NCI-H2196 (cell line): Measurements from ENCODE around the gene LAS1L.
A peak's percentile ranks its signal among the peaks of the same experiment; 100 is the strongest.
"Not testable (repeated sequence)": the region's sequence is repeated elsewhere in the genome, so short reads cannot be mapped to it uniquely, and the experiment has no call there.

Experiments
- DNase-seq: peaks from one replicate; lab custom pipeline; 2025; ENCODE audit not compliant: unreplicated experiment; lab: John Stamatoyannopoulos, UW

LAS1L gene

DNA sequence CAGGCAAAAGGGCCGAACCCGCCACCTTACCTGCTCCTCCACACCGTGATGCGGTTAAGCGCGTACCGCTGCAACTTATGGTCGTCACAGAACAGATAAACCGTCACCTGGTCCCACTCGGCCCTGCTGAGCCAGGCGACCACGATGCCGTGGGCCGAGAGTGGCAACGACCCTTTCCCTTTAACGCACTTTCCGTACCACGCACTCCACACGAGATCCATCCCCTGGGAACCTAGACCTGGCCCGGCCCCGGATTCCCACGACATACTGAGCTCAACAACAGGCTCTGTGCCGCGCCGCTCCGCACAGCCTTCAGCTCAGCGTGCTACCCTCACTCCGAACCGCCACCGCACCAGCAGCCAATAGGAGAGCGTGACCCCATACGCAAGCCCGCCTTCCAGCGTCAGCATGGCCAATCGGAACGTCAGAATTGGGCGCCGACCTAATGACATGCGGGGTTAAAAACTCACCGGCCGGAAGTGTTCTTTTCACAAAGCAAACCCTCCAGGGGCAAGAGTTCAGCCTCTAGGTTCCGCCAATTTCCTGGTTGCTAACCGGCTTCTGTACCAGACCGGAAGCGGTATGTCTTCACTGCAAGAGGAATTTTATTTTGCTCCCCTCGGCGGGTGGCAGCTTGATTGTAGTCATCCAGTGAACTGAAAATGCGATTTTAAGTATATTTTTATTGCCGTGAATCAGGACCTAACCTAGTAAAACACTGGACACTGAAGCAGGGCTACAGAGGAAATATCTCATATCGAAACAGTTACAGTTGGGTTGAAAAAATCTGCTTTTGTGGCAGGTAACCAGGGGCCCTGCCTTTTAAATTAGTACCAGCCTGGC, at the start of gene LAS1L:
Gene LAS1L, minus strand, starts transcription at position 338 of the 843 bp plus-strand sequence. Its CDS starts 72 bp downstream, at position 266.
- peak; percentile 86 for DNase-seq

DNA sequence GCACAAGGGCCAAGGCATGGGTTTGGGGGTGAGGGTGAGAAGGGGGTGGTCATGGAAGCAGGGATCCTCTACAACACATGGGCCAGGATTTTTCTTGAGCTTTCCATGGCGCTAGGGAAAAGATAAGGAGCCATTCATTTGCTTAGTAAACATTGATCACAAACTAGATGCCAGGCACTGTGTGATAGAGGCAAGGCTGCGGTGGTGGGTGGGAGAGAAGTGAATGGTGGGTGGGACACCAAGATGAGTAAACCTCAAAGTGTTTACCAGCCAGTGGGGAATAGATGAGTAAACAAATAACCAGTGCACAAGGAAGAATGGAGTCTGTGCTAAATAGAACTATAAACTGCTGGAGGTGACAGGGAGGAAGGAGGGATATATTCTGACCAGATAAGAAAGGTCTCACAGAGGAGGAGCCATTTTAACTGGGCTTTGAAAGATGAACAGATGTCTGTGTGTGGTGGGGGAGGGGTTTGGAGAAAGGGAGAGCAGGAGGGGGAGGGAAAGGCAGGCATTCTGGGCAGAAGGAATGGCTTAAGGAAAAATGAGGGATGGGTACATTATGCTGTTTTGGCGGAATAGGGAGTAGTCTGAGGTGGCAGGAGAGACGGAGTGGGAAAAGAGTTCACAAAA, 48.0 kb upstream of the LAS1L start:
- no peak for DNase-seq

DNA sequence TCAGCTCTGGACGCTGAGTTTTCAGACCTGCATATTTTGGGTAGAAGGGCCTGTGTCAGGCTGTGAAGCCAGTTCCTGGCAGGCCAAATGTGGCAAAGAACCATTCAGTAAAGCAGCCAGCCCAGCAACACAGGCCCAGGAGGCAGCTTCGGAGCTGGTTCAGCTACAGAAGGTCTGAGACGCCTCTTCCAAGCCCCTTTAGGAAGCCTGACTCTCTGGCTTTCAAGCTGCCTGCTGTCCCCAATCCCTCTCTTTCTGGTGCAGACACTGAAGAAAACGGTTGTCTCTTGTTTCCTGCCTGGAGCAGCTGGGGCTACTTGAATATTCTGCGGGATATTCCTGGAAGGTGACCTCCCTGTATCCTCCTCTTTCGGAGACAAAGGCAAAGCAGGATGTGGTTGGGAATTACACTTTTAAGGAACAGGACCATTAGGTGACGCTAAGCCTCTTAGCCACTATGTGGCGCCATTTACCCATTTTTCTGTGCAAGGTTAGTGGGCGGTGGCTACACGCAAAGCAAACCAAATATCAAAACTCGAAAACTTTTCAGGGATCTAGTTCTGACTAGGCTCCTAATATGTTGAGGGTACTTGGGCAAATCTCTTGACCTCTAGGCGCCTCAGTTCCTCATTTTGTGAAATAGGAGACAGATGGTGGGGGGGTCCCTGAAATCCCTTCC, 47.2 kb upstream of the LAS1L start:
- DNase-seq = peak; percentile 45

DNA sequence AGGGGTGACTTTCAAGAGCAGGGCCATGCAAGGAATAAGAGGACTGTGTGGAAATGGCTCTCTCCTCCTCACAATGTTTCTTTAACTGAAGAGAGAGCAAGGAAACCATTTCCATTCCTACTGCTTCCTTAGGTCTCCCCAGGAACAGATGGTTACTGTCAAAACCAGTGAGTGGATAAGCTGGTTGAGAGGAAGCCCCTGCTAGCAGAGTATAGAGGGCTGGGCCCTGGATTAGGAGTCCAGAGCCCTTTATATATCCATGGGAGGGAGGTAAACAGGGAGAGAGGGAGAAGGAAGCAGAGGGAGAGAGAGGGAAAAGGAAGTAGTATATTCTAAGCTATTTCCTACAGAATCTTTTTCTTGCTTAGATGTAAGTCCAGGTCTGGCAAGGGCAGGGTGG, 43.8 kb upstream of the LAS1L start:
- no peak for DNase-seq

DNA sequence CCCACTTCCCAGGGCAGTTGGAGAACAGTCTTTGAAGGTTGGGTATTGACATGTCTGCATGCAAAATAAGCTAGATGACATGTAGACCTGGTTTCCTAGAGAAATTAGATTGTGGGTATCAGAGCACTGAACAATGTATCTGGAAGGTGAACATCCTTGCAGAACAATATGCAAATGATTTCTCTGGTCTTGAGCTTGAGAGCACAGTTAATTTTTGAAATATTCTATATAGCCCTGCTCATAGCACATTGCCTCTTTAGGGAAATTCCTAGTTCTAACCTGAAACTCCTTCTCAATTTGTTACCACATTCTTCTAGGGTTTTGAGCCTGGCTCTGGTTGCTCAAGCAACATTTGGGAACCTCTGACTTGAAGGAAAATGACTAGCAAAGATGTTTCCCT, 41.6 kb upstream of the LAS1L start:
- DNase-seq = no peak

DNA sequence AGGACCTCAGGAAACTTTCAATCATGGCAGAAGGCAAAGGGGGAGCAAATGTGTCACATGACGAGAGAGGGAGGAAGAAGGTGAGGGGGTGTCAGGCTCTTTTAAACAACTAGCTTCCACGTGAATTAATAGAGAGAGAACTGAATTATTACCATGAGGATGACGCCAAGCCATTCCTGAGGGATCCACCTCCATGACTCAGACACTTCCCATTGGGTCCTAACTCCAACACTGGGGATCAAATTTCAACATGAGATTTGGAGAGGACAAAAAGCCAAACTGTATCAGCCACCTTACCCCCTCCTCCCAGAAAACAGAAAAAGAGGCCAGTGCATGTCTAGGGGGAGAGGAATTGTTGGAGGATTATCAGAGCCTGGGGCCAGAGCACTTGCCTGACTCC, 40.4 kb upstream of the LAS1L start:
- no peak for DNase-seq

DNA sequence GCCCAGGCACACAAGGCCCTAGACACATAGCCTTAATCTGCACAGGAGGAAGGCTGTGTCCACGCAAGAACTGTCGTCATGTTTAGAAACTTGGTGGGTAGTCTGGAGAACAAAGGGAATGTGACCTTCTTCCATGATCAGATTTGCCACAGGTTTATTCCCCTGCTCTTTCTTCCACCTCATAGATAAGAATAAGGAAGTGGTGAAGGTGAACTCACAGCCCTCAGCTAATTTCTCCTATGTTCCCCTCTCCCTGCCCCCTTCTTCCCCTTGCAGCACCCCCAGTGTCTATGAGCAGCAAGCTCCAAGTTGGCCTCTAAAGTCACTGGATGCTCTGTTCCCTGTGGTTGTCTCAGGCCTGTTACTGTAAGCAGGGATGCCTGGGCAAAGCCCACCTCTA, 39.8 kb upstream of the LAS1L start:
- DNase-seq = no peak

DNA sequence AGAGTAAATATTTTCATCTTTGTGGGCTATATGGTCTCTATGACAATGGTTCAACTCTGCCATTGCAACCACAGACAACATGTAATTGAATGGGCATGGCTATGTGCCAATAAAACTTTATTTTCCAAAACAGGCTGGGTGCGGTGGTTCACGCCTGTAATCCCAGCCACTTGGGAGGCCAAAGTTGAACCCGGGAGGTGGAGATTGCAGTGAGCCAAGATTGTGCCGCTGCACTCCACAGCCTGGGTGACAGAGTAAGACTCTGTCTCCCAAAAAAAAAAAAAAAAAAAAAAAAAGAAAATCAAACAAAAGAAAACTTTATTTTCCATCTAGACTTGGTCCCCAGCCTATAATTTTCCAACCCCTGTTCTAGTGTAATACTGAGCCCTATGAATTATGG, 38.4 kb upstream of the LAS1L start:
- DNase-seq = no peak

DNA sequence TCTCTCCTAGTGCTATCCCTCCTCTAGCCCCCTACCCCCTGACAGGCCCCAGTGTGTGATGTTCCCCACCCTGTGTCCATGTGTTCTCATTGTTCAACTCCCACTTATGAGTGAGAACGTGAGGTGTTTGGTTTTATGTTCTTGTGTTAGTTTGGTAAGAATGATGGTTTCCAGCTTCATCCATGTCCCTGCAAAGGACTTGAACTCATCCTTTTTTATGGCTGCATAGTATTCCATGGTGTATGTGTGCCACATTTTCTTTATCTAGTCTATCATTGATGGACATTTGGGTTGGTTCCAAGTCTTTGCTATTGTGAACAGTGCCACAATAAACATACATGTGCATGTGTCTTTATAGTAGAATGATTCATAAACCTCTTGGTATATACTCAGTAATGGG, 28.3 kb upstream of the LAS1L start:
- DNase-seq = not testable (repeated sequence)

DNA sequence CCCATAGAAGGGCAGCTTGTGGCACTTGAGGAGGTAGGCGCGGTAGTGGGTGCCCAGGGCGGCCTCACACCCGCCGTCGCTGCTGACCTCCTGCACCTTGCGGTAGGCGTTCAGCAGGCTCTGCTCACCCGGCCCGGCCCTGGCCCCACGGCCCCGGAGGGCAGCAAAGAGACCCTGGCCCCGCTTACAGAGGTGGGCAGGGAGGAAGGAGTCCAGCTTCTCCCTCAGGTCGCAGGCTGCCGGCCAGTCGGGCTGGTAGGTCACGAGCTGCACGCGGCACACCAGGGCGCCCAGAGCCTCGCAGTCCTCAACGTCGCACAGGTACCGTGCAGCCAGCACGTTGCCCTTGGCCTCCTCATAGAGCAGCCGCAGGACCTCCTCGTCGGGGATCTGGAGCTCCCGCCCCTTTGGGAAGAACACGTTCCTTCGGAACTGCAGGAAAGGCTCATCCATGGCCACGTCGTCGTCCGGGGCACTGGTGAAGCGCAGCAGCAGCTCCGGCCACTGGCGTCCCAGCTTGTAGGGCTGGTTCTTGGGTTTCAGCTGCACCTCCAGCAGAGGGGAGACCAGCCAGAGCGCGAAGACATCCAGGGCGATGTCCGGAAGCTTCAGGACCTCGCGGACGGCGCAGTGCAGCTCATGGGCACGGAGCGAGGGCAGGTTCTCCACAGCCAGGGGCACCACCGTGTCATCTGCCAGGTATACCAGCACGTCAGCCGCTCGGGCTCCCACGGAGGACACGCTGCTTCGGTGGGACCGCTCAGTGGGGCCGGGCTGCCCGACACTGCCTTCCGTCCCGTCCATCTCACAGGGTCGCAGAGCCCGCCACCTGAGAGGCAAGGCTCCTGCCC, 17.1 kb upstream of the LAS1L start:
- no peak for DNase-seq

DNA sequence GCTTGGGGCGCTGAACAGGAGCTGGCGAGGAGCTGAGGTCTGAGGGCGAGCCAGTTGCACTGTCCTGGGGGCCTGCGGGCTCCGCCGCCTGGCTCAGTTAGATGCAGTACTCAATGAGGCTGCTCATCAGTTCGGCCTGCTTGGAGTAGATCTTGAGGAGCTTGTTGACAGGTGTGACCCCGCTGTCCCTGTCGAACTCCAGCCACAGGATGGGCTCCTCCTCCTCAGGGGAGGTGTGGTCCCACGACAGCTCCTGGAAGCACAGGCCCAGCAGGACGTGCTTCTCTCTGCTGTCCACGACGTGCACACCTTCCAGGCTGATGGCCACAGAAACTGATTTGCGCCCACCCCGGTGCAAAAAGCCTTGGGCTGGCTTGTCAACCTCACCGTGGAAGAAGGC, 16.5 kb upstream of the LAS1L start:
- no peak for DNase-seq

DNA sequence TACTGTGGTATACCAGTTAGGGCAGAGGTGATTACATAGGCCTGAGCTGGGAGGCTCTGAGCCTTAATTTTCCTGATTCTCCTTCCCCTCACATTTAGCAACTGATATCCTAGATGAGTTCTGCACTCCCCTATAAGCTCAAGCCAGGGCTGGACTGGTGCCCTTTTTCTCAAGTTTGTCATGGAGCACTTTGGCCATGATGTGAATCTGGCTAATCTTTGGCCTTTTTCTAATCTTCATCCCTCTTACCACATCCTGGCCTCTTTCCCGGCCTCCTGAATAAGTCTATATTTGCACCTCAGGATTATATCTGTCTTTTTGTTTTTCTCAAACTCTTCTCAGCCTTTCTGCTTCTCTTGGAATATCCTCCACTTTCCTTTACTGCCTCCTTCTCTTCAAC, 10.9 kb upstream of the LAS1L start:
- DNase-seq = no peak

DNA sequence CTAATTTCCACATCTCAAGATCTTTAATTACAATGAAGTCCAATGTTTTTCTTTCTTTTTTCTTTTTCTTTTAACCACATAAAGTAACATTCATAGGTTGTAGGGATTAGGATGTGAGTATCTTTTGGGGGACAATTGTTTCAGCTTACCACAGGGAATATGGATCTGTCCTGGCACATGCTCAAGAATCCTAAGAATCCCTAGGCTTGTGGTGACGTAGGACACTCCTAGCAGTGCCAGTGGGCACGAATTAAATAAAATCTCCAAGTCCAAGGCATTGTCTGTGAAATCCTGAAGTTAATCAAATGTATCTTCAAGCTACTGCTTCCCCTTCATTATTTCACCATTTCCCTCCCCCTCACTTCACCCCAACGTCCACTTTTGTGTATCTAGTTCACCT, 2.6 kb upstream of the LAS1L start:
- DNase-seq = no peak

DNA sequence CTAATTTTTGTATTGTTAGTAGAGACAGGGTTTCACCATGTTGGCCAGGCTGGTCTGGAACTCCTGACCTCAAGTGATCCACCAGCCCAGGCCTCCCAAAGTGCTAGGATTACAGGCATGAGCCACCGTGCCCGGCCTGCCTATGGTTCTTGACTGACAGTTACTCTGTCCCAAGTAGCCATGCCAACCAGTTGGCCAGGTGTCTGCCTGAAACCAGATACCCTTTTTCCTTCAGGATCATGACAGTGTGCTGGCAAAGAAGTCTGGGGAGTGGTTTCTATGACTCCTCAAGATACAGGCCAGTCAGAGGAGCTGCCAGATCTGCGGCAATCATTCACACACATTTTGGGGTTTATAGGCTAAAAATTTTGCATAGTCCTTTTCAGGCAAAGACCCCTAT, 1.7 kb upstream of the LAS1L start:
- peak; percentile 34 for DNase-seq

DNA sequence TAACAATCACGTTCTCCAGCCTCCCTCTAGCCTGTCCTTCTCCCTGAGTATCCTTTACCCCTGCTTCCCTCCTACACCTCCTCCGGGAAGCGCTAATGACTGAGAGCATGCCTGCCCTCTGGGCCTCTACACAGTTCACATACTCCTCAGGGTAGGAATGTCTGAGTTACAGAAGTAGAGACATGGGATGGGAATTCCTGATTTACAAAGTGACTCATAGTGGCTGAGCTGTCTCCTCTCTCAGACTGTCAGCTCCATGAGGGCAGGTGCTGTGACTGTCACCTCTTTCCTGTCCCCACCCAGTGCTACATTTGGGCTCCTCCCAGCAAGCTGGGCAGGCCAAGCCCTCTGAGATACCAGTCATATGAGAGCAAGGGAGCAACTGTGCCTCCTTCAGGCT, 2.6 kb downstream of the LAS1L start:
- no peak for DNase-seq

DNA sequence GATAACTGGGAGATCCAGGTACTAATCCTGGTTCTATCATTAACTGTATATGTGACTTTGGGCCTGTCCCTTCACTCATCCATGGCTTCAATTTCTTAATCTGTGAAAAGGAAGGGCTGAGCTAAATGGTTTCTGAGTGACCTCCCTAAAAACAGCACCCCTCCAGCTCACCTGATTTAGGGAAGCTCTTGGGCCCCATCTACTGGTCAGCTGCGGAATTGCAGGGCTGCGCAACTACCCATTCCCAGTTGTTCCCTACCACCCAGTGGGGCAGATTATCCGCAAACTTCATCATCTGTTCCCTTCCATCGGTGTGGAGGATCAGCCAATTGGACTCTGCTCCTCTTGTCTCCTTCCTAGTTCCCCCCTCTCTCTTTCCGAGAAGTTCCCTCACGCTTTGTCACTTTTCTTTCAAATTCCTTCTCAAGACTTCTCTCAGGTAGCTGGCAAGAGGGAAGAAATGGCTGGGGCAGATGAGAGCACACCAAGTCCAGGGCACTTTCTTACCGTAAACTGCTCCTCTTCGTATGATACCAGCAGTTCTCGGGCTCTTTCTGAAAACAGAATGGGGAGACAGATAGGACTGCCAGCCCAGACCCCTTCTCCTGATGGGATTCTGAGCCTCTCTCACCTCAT, 5.8 kb downstream of the LAS1L start:
- peak; percentile 44 for DNase-seq

DNA sequence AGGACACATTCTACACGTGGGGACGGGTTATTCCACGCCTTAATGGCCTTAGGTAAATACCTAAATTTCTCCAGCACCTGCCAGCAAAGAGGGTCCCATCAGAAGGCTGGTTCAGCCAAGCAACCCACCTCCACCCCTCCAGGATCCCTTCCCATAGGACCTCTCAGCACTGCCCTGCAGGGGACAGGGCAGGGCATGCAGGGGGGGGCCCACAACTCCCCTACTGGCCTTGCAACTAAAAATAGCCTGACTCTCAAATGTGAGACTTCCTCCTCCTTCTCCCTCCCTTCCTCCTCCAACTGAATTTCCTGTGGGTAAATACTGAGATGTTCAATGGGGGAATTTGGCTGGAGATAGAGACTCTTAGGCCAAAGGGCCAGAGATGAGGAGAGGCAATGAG, 6.3 kb downstream of the LAS1L start:
- DNase-seq = no peak

DNA sequence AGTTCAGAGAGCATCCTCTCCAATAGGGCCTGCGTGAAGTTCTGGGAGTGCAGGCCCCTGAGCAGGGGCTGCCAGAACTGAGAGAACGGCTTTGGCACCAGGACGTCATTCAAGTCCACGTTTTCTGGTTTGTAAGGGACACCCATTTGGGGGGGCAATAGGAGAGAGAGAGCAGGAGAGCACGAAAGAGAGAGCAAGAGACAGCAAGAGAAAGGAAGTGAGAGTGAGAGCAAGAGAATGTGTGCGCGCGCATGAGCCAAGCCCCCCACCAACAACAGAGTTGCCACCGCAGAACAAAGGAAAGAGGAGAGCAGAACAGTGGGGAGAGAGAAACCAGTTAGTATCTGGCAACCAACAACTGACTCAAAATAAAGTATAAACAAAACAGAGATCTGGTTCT, 10.4 kb downstream of the LAS1L start:
- DNase-seq = no peak

DNA sequence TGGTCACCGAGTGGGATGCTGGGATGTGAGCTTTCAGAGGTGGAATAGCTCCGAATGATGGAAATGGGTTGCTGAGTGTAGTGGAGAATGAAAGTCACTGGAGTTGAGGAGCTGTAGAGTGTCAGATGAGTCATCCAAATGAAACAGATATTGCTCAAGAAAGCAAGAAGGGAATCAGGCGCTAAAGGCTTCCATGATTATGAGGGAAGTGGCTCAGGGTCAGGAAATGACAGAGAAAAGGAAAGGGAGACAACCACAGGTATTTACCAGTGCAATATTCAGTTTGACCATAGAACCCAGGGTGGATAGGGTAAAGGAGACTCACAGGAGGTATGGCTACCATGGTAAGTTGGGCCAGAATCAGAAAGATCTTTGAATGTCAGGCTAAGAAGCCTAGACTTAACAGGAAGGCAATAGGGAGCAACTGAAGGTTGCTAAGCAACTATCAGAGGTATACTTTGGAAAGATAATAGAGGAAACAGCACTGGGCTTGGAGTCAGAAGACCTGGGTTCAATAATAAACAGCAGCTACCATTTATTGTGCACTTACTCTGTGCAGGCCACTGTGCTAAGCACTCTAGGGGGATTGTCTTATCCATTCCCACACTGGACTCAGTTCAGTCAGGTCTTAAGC, 11.7 kb downstream of the LAS1L start:
- no peak for DNase-seq

DNA sequence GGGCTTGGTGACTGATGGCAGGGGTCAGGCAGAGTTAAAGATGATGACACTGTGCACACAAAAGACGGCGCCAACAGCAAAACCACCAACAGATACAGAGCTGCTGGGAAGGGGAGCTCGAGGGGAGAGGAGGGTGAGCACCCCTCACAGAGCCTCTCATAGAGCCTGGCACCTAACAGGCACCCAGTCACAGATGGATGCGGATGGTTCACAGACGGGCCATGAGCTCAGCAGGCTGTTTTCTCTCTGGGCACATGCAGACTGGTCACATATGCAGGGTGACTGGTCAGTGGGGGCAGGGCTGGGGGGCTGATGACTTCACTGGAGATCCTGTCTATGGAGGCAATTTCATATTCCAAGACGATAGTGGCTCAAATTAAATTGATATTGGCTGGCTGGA, 15.1 kb downstream of the LAS1L start:
- DNase-seq = not testable (repeated sequence)
